GM21390 (cell line): ENCODE results near the gene RDH13.
"Not testable (repeated sequence)": the region's sequence is repeated elsewhere in the genome, so short reads cannot be mapped to it uniquely, and the experiment has no call there.

Source experiments
- ATAC-seq: cut with Tn5 transposase; IDR thresholded peaks from one replicate; pipeline ENCODE4 v1.9.1; 2021; ENCODE audit not compliant: unreplicated experiment

The RDH13 gene

DNA sequence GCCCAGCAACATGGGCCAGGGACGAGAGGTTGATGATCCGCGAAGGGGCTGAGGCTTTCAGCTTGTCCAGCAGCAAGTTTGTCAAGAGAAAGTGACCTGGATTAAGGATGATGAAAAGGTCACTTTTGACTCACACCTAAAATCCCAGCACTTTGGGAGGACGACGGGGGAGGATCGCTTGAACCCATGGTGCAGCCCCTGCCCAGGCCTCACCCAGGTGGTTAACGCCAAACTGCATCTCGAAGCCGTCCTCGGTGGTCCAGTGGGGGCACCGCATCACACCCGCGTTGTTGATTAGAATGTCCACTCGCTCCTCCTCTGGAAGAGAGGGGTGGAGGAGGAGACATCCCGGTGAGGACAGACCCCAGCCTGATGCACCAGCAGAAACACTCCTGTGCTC, 14.5 kb downstream of the RDH13 start:
- no peak for ATAC-seq

DNA sequence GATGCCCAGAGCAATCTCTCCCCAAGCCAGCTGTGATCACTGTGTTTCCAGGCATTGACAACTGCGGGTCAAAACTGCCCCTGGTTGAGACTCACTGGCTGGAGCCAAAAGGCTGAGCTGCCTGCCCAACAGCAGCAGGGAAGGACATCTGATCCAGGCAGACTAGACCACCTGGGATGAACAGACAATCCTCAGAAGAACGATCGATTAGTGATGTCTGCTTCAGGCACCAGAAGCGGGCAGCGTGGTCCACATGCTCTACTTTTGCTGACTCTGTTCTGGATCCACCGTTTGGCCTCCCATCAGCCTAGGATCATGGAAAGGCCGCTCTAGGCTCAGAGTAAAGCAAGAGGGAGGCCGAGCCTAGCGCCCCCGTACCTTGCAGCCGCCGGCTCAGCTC, 15.0 kb downstream of the RDH13 start:
- no peak for ATAC-seq

DNA sequence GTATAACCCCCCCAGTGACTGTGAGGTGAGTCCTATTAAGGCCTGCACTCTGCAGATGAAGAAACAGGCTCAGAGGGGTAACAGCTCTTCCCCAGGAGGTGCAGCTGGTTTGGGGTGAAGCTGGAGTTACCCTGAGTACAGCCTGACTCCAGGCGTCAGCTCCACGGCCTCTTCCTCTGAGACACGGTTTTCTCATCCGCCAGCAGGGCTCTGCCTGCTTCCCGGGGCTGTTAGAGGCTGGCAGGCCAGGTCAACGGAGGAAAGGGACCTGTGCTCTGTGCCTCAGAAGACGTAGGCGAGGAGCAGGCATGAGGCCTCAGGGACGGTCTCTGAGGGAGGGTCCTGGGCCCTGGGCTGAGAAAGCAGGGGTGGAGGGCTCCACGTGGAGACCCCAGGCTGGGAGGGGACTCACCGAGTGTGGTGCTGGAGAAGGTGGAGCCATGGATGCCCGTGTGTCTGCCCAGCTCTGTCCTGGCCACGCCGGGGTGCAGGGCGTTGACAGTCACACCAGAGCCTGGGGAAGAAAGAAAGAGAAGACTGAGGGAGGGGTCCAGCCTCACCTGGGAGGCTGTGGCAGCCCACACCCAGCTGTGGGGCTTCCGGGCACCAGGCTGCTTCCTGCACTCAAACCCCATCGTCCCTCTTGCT, 15.8 kb downstream of the RDH13 start:
- no peak for ATAC-seq

DNA sequence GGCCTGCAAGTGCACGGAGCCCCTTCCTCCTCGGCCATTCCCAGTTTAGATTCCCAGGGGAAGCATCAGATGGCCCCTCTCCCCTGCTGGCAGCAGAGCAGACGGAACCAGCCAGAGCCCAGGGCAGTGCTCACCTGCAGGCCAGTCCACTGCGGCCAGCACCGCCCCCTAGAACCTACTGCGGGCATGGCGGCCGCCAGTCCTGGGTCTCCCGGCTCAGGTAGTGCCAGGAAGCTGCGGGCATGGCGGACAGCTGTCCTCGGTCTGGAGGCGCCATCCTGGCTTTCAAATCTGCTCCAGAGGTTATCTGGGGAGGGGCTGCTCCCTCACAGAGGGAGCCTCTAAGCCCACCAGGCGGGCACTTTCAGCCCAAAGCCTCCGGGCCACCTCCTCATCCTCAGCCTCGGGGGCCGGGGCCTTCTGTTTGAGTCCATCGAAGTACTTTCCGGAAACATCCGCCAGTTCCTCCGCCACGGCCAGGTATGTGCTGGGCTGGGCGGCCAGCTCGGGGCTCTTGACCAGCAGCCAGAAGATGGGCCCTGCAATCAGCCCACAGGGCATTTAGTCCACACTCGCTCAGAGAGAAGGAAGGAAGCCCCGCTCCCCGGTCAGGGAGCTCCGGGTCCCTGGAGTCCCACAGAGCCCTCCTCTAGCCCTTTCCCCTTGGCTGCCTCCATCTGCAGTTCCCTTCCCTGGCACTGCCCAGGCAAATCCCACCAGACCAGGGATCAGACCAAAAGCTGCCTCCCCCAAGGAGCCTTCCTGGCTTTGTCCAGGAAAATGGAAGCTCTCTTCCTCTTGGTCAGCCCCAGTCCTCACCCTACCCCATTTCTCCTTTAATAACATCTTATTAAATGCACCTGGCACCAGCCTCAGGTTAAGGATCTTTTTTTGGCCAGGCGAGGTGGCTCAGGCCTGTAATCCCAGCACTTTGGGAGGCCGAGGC, 17.9 kb downstream of the RDH13 start:
- no peak for ATAC-seq

DNA sequence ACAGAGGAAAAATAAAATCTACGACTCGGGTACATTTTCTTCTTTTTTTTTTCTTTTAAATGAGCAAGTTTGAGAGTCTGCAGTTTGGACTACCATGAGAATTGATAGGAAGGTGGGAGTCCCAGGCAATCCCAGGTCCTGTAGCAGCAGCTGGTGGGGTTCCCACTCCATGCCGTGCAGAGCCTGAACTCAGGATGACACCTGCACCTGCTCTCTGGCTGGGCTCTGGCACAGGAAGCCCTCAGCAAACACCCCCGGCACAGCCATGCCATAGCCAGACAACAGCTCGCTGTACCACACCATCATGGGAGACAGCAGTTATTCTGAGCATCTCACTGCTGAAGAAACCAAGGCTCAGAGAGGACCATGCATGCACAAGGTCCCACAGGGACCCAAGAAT, 18.7 kb downstream of the RDH13 start:
- no peak for ATAC-seq

DNA sequence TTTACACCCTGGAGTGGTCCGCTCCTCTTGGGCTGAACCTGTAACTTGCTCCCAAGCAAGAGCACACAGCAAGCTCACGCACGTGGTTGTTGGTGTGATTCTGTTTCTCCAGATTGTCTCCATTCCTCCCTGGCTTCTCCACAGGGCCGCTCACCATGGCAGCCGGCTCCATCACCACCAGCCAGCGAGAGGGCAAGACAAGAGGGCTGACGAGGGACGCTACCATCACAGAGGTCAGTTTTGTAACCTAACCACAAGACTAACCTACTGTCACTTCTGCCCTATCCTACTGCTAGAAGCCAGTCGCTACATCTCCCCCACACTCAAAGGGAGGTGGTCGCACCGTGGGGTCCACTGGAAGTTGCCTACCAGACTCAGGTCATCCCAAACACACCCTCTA, 20.3 kb downstream of the RDH13 start:
- no peak for ATAC-seq

DNA sequence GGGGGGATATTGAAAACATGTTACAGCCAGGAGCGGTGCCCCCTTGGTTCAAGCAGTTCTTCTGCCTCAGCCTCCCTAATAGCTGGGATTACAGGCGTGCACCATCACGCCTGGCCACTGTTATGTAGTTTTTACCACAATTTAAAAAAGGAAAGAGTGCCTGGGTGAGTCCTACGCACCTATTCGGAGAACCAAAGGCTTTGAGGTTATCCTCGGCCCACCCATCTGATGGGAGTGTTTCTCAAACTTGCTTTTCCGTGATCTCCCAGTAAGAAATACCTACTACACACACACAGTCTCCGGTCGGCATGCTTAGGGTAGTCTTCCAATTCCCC, 20.6 kb downstream of the RDH13 start:
- ATAC-seq: no peak

DNA sequence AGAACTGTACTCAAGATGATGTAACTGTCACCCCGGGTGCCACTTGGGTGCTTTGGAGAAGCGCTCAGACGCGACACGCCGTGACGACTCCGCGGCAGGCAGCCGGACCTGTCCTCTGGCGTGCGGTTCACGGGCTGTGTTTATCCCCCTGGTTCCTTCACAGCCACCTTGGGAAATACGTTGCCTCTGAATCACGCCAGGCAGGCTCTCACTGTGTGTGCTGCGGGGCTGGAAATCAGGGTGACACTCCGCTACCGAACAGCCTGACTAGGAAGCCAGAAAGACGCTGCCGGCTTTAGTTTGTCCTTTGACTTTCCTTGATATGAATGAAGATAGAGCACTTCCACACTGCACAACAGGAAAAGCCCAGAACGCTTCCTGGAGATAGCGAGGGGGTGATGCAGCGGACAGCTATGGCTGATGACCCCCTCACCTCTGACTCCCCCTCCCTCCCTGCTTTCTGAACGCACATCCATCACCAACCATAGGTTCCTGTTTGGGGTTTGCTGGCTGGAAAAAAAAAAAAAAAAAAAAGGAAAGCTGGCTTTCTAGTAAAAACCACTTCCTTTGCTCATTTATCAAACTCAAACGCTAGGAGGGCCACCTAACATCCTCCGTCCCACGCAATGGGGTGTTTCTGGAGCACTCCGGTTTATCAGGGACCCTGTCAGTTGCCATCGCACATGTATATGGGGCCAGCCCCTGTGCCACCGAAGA, 21.2 kb downstream of the RDH13 start:
- no peak for ATAC-seq

DNA sequence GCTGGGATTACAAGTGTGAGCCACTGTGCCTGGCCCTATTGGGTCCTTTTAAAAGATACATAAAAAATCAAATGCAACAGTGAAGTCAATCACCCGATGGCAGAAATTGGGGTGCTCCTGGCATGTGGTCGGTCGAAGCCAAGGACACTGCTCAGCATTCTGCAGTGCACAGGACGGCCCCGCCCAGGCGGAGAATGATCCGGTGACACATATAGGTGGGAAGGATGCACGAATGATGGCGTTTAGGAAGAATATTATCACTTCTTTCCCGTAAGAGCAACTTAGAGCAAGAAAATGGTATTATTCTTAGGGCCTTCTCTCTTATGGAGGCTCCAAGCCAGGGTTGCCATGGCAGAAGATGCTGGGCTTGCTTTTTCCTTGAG, 21.7 kb downstream of the RDH13 start:
- no peak for ATAC-seq

DNA sequence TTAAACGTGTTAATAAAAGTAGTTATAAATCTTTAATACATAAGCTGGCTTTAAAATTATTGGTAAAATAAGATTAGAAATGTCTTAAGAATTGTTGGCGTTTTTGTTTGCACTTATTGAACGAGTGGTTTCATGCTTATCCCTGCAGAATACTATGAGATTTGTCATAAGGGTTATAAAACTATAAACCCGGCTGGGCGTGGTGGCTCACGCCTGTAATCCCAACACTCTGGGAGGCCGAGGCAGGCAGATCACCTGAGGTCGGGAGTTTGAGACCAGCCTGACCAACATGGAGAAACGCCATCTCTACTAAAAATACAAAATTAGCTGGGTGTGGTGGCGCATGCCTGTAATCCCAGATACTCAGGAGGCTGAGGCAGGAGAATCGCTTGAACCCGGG, 22.3 kb downstream of the RDH13 start:
- not testable (repeated sequence) for ATAC-seq

DNA sequence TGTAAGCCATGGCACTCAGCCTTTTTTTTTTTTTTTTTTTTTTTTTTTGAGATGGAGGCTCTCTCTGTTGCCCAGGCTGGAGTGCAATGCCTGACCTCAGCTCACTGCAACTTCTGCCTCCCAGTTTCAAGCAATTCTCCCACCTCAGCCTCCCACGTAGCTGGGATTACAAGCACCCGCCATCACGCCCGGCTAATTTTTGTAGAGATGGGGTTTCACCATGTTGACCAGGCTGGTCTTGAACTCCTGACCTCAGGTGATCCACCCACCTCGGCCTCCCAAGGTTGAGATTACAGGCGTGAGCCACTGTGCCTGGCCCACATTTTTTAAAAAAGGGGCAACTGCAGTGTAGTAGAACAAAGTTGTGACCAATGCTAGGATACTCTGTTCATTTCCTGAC, 25.3 kb downstream of the RDH13 start:
- ATAC-seq: not testable (repeated sequence)

DNA sequence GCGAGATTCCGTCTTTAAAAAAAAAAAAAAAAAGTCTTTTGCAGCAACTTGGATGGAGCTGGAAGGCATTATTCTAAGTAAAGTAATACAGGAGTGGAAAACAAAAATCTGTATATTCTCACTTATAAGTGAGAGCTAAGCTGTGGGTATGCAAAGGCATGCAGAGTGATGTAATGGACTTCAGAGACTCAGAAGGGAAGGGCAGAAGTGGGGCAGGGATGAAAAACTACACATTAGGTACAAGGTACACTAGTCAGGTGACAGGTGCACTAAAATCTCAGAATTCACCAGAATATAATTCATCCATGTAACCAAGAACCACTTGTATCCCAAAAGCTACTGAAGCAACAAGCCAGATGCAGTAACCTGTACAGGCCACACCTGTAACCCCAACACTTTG, 26.9 kb downstream of the RDH13 start:
- ATAC-seq: no peak

DNA sequence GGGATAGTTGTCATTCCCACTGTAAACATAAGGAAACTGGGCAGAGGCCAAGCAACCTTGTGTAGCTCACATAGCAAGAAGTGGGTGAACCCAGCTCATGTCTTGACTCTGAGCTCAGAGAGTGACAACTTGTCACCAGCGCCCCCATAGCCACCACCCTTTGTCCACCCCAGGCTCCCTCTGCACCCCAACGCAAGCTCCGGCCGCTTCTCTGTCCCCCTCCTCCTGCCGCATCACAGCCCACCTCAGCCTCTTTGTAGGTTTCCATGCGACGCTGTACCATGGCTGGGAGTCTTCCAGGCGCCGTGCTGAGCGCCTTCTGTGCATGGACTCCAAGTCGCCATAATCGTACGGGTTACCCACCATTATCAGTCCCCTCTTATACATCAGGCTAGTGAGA, 28.2 kb downstream of the RDH13 start:
- ATAC-seq: no peak

DNA sequence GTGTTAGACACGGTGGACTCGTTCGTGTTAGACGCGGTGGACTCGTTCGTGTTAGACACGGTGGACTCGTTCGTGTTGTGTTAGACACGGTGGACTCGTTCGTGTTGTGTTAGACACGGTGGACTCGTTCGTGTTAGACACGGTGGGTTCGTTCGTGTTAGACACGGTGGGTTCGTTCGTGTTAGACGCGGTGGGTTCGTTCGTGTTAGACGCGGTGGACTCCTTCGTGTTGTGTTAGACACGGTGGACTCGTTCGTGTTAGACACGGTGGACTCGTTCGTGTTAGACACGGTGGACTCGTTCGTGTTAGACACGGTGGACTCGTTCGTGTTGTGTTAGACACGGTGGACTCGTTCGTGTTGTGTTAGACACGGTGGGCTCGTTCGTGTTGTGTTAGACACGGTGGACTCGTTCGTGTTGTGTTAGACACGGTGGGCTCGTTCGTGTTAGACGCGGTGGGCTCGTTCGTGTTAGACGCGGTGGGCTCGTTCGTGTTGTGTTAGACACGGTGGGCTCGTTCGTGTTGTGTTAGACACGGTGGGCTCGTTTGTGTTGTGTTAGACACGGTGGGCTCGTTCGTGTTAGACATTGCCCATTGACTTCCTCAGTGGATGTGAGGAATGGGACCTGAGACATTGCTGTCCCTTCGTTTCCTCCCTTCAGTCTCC, 29.8 kb downstream of the RDH13 start:
- ATAC-seq: not testable (repeated sequence)

DNA sequence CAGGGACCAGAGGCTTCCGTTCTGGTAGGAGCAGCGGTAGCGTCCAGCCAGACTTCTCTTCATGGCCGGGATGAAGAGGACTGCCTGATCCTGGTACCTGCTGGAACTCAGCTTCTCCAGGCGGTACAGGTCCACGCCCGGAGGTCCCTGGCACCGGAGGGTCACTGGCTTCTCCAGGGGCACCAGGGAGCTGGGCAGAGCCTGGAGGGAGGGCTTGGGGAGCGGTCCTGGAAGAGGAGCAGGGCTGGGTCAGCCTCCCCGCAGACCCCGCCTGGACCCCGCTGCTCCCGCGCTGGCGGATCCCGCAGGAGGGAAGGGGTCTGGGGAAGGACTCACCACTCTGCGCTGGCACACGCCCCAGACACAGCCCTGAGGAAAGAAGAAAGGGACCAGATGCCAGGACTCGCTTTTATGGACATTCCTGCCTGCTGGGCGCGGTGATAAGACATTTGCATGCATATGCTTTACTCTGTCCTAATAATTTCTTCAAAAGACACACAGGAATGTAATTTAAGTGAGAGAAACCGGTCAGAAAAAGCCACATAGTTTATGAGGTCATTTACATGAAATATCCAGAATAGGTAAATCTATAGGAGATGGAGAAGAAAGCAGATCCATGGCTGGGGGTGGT, 30.7 kb downstream of the RDH13 start:
- no peak for ATAC-seq

DNA sequence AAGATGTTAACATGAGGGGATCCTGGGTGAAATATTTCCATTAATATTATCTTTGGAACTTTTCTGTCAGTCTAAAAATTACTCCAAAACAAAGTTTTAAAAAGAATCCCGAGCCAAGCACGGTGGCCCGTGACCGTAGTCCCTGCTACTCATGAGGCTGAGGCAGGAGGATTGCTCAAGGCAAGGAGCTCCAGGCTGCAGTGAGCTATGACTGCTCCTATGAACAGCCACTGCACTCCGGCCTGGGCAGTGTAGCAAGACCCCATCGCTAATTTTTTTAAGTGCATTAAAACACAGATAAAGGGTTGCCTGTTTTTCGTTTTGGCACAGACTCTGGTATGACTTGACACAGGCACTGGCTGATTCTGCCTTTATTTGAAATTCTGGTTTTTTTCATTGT, 31.8 kb downstream of the RDH13 start:
- no peak for ATAC-seq

DNA sequence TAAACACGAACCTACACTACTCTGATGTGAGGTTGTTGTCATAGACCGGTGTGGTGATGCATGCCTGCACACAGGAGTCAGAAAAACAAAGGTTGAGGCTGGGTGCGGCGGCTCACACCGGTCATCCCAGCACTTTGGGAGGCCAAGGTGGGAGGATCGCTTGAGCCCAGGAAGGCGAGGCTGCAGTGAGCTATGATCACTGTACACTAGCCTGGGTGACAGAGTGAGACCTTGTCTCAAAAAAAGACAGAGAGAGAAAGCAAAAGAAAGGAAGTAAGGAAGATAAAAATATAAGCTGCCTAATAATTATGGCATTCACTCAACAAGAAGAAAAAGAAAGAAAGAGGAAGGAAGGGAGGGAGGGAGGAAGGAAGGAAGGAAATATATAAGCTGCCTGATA, 34.2 kb downstream of the RDH13 start:
- ATAC-seq: no peak

DNA sequence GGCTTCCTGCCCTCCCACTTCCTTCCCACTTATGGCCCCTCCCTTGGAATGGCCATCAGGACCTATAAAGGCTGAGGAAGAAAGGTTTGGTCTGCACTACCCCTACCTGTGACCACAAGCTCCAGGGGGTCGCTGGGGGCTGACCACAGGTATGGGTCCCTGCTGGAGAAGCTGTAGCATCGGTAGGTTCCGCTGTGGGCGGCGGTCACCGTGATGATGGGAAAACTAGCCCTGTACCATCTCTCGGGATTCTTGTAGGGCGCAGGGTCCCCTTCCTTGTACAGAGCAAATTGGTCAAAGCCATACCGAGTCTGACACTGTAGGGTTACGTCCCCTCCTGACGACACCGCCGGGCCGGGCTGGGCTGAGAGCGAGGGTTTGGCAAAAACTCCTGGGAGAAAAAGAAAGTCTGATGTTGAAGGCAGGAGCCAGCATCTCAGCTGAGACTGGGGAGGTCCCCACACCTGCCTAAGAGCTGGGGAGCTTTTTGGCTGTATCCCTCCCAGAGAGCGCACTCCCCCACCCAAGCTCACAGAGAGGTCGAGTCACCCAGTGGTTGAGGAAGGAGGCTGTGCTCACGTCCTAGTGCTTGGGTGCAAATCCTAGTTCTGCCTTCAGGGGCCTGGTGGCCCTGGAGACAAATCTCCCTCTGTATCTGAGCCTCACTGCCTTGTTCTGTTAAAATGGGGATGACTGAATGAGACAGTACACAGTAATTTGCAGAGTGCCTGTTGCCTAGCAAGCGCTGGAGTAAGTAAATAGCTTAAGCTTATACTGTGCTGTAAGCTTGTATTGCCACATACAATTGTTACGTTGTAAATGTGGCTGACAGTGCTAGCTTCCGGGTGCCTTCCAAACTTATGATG, 35.2 kb downstream of the RDH13 start:
- ATAC-seq: no peak

DNA sequence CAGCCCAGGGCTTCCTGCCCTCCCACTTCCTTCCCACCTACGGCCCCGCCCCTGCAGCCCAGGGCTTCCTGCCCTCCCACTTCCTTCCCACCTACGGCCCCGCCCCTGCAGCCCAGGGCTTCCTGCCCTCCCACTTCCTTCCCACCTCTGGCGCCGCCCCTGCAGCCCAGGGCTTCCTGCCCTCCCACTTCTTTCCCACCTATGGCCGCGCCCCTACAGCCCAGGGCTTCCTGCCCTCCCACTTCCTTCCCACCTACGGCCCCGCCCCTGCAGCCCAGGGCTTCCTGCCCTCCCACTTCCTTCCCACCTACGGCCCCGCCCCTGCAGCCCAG, 35.8 kb downstream of the RDH13 start:
- ATAC-seq: not testable (repeated sequence)

DNA sequence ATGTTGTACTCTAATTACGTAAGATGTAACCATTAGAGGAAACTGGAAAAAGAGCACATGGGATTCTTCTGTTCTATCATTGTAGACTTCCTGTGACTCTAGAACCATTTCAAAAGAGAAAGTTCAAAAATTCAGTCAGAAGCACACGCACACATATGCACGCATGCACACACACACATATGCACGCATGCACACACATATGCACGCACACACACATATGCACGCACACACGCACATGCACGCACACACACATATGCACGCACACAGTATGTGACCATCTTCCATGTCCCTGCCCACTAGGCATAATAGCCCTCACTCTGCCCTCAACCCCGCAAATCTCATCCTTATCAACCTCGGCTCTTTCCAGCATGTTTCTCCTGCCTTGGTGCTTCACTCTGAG, 38.8 kb downstream of the RDH13 start:
- ATAC-seq: no peak
